Neural progenitor cell (in vitro differentiated cells): ENCODE data around the gene ATP13A1.

Experiments used
- CTCF ChIP-seq: fragments of 200-600 bp; sonication (generic); IDR thresholded peaks from 2 replicates; pipeline ENCODE4 v1.5.1; 2017; ENCODE audit warnings: antibody characterized with exemption, mild to moderate bottlenecking
- EZH2 ChIP-seq: fragments of 200-600 bp; sonication (generic); IDR thresholded peaks from 2 replicates; pipeline ENCODE4 v1.6.1; 2017; ENCODE audit warnings: antibody characterized with exemption, mild to moderate bottlenecking, moderate library complexity

- TF ChIP-seq CTCF: no peak
- TF ChIP-seq EZH2: no peak
These were observed 8.4 kb downstream of the ATP13A1 start for GRCh38 chr19:19655051-19655594.
